GM12878 (cell line): Measurements from ENCODE around the gene LHFPL3. TPM values are rescaled to one million over a fixed set of nuclear protein-coding genes. Genes with fewer than 3 reads are reported as not detected.

Experiments used
- ATAC-seq: fragments of 200-7000 bp; cut with Tn5 transposase; 3 replicates; pipeline ENCODE4 v1.9.1; 2020; ENCODE audit warnings: mild to moderate bottlenecking, moderate library complexity
- BruUV-seq: library from RNA; stranded (reverse); fragments of 400-500 nt; replicated peaks from 2 replicates; lab custom pipeline; 2021; lab: Mats Ljungman, UMichigan
- CTCF ChIA-PET: fragments of 300-600 bp; sonication (Branson Sonifier 250); formaldehyde crosslinking; extraction: SDS; loops from one replicate; lab custom pipeline; 2021; ENCODE audit warnings: inconsistent platforms; lab: Yijun Ruan, JAX
- POLR2A ChIA-PET: fragments of 350-600 bp; formaldehyde crosslinking; extraction: SDS; loops from one replicate; lab custom pipeline; 2021; ENCODE audit warnings: inconsistent platforms; lab: Charles Lee
- RAD21 ChIA-PET: fragments of 300-600 bp; sonication (Branson Sonifier 250); formaldehyde crosslinking; loops from one replicate; lab custom pipeline; 2023; ENCODE audit warnings: antibody characterized with exemption; ENCODE audit not compliant: unreplicated experiment; lab: Charles Lee
- SMC1A ChIA-PET: fragments of 300-600 bp; sonication (Branson Sonifier 250); formaldehyde crosslinking; loops from one replicate; lab custom pipeline; 2023; ENCODE audit not compliant: unreplicated experiment, uncharacterized antibody; lab: Charles Lee
- DNase-seq: peaks from one replicate; pipeline ENCODE4 v3.0.0-alpha.2; 2011; ENCODE audit warnings: low read depth, low spot score
- FAIRE-seq: peaks from 3 replicates; lab custom pipeline; 2011; peaks lifted over from hg19 to GRCh38; lab: Jason Lieb, UNC
- H2AFZ ChIP-seq: 2 replicates; pipeline ENCODE4 v1.6.0; 2011; ENCODE audit warnings: low read depth, low read length, control low read depth; ENCODE audit not compliant: control insufficient read depth
- H3K27ac ChIP-seq: 2 replicates; pipeline ENCODE4 v1.5.1; 2011; ENCODE audit warnings: control low read depth; ENCODE audit not compliant: control insufficient read depth, insufficient read depth
- H3K27me3 ChIP-seq, 2 experiments: replicated peaks in 1 of 2; 2 replicates each; pipeline versions ENCODE4 v1.6.0 to v1.6.1; 2011; ENCODE audit warnings: low read length in 1 of 2; ENCODE audit not compliant: control insufficient read depth in 2 of 2, insufficient read depth in 2 of 2
- H3K36me3 ChIP-seq, 2 experiments: 2 replicates each; pipeline ENCODE4 v1.5.1; 2011; ENCODE audit warnings: low read length in 1 of 2; ENCODE audit not compliant: control insufficient read depth in 2 of 2, insufficient read depth in 2 of 2
- H3K4me1 ChIP-seq: 2 replicates; pipeline ENCODE4 v1.6.1; 2011; ENCODE audit warnings: mild to moderate bottlenecking, low read length, moderate library complexity, mixed read lengths; ENCODE audit not compliant: control insufficient read depth, insufficient read depth
- H3K4me2 ChIP-seq: 2 replicates; pipeline ENCODE4 v1.6.0; 2011; ENCODE audit warnings: control low read depth; ENCODE audit not compliant: control insufficient read depth, insufficient read depth
- H3K4me3 ChIP-seq: fragments of 200-600 bp; sonication (generic); 2 replicates; pipeline ENCODE4 v1.5.1; 2016
- H3K79me2 ChIP-seq: 2 replicates; pipeline ENCODE4 v1.6.0; 2011; ENCODE audit warnings: low read length; ENCODE audit not compliant: control insufficient read depth, insufficient read depth
- H3K9ac ChIP-seq: 2 replicates; pipeline ENCODE4 v1.8.0; 2011; ENCODE audit warnings: low read length, control low read depth, mixed read lengths; ENCODE audit not compliant: control insufficient read depth, insufficient read depth
- H3K9me3 ChIP-seq: replicated peaks from 3 replicates; pipeline ENCODE4 v1.5.1; 2011; ENCODE audit warnings: mild to moderate bottlenecking, low read length; ENCODE audit not compliant: control insufficient read depth, insufficient read depth
- H4K20me1 ChIP-seq: 2 replicates; pipeline ENCODE4 v1.6.0; 2011; ENCODE audit not compliant: control insufficient read depth, insufficient read depth
- CBX3 ChIP-seq: fragments of 200-600 bp; sonication (generic); IDR thresholded peaks from 2 replicates; pipeline ENCODE4 v1.6.1; 2016; ENCODE audit warnings: low read depth, borderline replicate concordance
- CEBPB ChIP-seq, 2 experiments: fragments of 150-350 bp in 1 of 2; IDR thresholded peaks; 2 replicates each; pipeline ENCODE4 v1.6.1; 2012 to 2014; ENCODE audit warnings: low read depth in 2 of 2, low read length in 2 of 2, borderline replicate concordance in 1 of 2, inconsistent platforms in 1 of 2
- KLF5 ChIP-seq: fragments of 450-650 bp; IDR thresholded peaks from 2 replicates; pipeline ENCODE4 v1.6.1; 2014; ENCODE audit warnings: mild to moderate bottlenecking; ENCODE audit not compliant: partially characterized antibody
- ZBTB11 ChIP-seq: fragments of 450-650 bp; formaldehyde crosslinking; IDR thresholded peaks from 2 replicates; pipeline ENCODE4 v1.5.0; 2022; ENCODE audit warnings: mild to moderate bottlenecking, missing genetic modification characterization
- whole genome bisulfite sequencing: methylation state at CpG from one replicate; pipeline ENCODE4 v1.1.6; 2016; ENCODE audit warnings: low lambda C conversion rate; ENCODE audit not compliant: insufficient replicate concordance, insufficient coverage; ENCODE audit errors: missing lambda C conversion rate; 5-methylcytosine and 5-hydroxymethylcytosine counted together
- in situ Hi-C: fragments of 300-500 bp; cut with MboI; formaldehyde crosslinking; loops from 9 replicates; pipeline ENCODE4 v1.14.3; 2018; ENCODE audit warnings: mixed read lengths
- intact Hi-C: fragments of 100-400 bp; cut with micrococcal nuclease; formaldehyde crosslinking; loops from one replicate; pipeline ENCODE4 v1.14.2; 2022; ENCODE audit not compliant: unreplicated experiment
- polyA plus RNA-seq, 11 experiments: library from polyadenylated mRNA; depleted of rRNA in 4 of 11; unstranded in 6 of 11; stranded (reverse) in 5 of 11; fragments of >200 nt; fragmentation: Nextera tagmentation in 4 of 11; fragmentation: Illumina TruSeq in 1 of 11; extraction: Ambion mirVana in 4 of 11; extraction: Trizol in 1 of 11; gene quantifications; 1 replicate in 1 of 11; 2 replicates in 10 of 11; pipeline versions ENCODE4 v1.2.1 to v1.2.3, GENCODE V29; 2011 to 2016; ENCODE audit warnings: inconsistent platforms in 2 of 11, missing spikeins in 2 of 11, low read depth in 1 of 11
- total RNA-seq, 4 experiments: library from RNA; depleted of rRNA in 3 of 4; stranded (reverse); fragments of >200 nt in 3 of 4; fragmentation: Illumina TruSeq in 1 of 4; extraction: Trizol in 1 of 4; gene quantifications; 2 replicates each; pipeline versions ENCODE4 v1.2.1 to v1.2.3, GENCODE V29; 2013 to 2021

The LHFPL3 gene
- total and polyA plus RNA-seq, 10 of the 15 experiments (the other 5 are each of a cell fraction or from before 2014, with no cell fraction given): 0.09 TPM; not detected in 9

- intact Hi-C loops (no loop called here), in situ Hi-C loops (no loop called here)
- no TSS peak for BruUV-seq
- H3K4me3 ChIP-seq: no peak overlapping the region
- no peaks in the 10 kb centered on the region for H4K20me1 ChIP-seq
- RAD21 ChIA-PET: no interaction called here
- H2AFZ ChIP-seq: no peak overlapping the region
- WGBS: 0% methylated on average over 3 of the region's 3 CpGs
- no peaks in the 10 kb centered on the region for H3K79me2 ChIP-seq
- H3K27me3 ChIP-seq: no peaks in the 10 kb centered on the region; a peak in 2 of 4 replicates
- H3K4me1 ChIP-seq: no peaks in the 10 kb centered on the region
- H3K9me3 ChIP-seq: no peaks in the 10 kb centered on the region
- H3K4me2 ChIP-seq: no peak overlapping the region
- H3K36me3 ChIP-seq: no peaks in the 10 kb centered on the region
- H3K9ac ChIP-seq: no peak overlapping the region
- POLR2A ChIA-PET: no interaction called here
- SMC1A ChIA-PET: interaction anchor here (0.6 kb wide), 1 partner anchor 97 kb away, joined by 3 read pairs; no protein-coding TSS in a partner anchor
- FAIRE-seq: no peak
- CTCF ChIA-PET: no interaction called here
- H3K27ac ChIP-seq: no peak overlapping the region
- TF ChIP-seq CEBPB (IDR thresholded peaks at IDR 0.05; ENCODE audit: borderline replicate concordance in 1 of 2, low read depth in 2 of 2, low read length in 2 of 2) (no peak), ZBTB11 (CRISPR knock-in tag) (no peak), CBX3 (no peak), KLF5 (no peak)
- DNase-seq: no peak
- no peak for ATAC-seq
These were observed 461.4 kb downstream of the LHFPL3 start for GRCh38 chr7:104789780-104790179.
